WTC11 (cell line): ENCODE results near the gene MCOLN3.

ENCODE experiments used
- CREM ChIP-seq: sonication (generic); formaldehyde crosslinking; IDR thresholded peaks from 2 replicates; pipeline ENCODE4 v1.8.1; 2022; ENCODE audit warnings: mild to moderate bottlenecking, missing genetic modification reagents, moderate library complexity
- CTCF ChIP-seq: fragments of 200-600 bp; IDR thresholded peaks from 2 replicates; pipeline ENCODE4 v1.8.0; 2022; ENCODE audit warnings: antibody characterized with exemption
- MAX ChIP-seq: sonication (generic); formaldehyde crosslinking; IDR thresholded peaks from 2 replicates; pipeline ENCODE4 v1.8.0; 2022; ENCODE audit warnings: mild to moderate bottlenecking, missing genetic modification reagents
- SMAD3 ChIP-seq: sonication (generic); formaldehyde crosslinking; IDR thresholded peaks from 2 replicates; pipeline ENCODE4 v1.8.0; 2022; ENCODE audit warnings: missing genetic modification reagents, mild to moderate bottlenecking, borderline replicate concordance
- SMAD4 ChIP-seq: sonication (generic); formaldehyde crosslinking; IDR thresholded peaks from 2 replicates; pipeline ENCODE4 v1.8.0; 2022; ENCODE audit warnings: mild to moderate bottlenecking, missing genetic modification reagents
- SP1 ChIP-seq: sonication (generic); formaldehyde crosslinking; conservative IDR thresholded peaks from 2 replicates; pipeline ENCODE4 v1.8.1; 2022; ENCODE audit warnings: missing genetic modification reagents
- TCF7 ChIP-seq: sonication (generic); formaldehyde crosslinking; IDR thresholded peaks from 2 replicates; pipeline ENCODE4 v1.8.0; 2022; ENCODE audit warnings: mild to moderate bottlenecking, low read depth, missing genetic modification reagents, moderate library complexity
- TEAD4 ChIP-seq: sonication (generic); formaldehyde crosslinking; IDR thresholded peaks from 2 replicates; pipeline ENCODE4 v1.8.0; 2022; ENCODE audit warnings: mild to moderate bottlenecking, missing genetic modification reagents
- ZNF232 ChIP-seq: sonication (generic); formaldehyde crosslinking; IDR thresholded peaks from 2 replicates; pipeline ENCODE4 v1.8.0; 2022; ENCODE audit warnings: mild to moderate bottlenecking, missing genetic modification reagents
- ZNF423 ChIP-seq: fragments of 250-450 bp; sonication (Bioruptor Pico); IDR thresholded peaks from 2 replicates; pipeline ENCODE4 v2.1.2; 2022; ENCODE audit warnings: mild to moderate bottlenecking, moderate library complexity

GRCh38 chr1:85090225-85090624 is 41.9 kb upstream of the MCOLN3 start:
- TF ChIP-seq MAX = no peak
- TF ChIP-seq SP1 (CRISPR knock-in tag) = no peak
- no peak for TF ChIP-seq SMAD4 (CRISPR knock-in tag)
- TF ChIP-seq CTCF = no peak
- TF ChIP-seq ZNF423 (CRISPR knock-in tag) = no peak
- TF ChIP-seq ZNF232 (CRISPR knock-in tag) = no peak
- TF ChIP-seq SMAD3 (CRISPR knock-in tag) = no peak
- TF ChIP-seq TCF7 (CRISPR knock-in tag) = no peak
- no peak for TF ChIP-seq TEAD4 (CRISPR knock-in tag)
- no peak for TF ChIP-seq CREM (CRISPR knock-in tag)
